Upper lobe of left lung (tissue), 4 donors: ENCODE data around the gene GPN1.

Source experiments
- CTCF ChIP-seq, 6 experiments: fragments of 450-650 bp in 4 of 6; fragments of 200-600 bp in 2 of 6; sonication (generic) in 2 of 6; IDR thresholded peaks; one replicate each; pipeline ENCODE4 v1.5.1; 2016 to 2019; ENCODE audit warnings: antibody characterized with exemption in 6 of 6
- POLR2A ChIP-seq, 4 donors: fragments of 450-650 bp; IDR thresholded peaks; one replicate each; pipeline ENCODE4 v1.5.1; 2016 to 2017; ENCODE audit warnings: antibody characterized with exemption in 4 of 4, mild to moderate bottlenecking in 2 of 4
- POLR2AphosphoS5 ChIP-seq, 2 donors: sonication (generic); formaldehyde crosslinking; IDR thresholded peaks; one replicate each; pipeline ENCODE4 v1.5.1; 2017; ENCODE audit warnings: antibody characterized with exemption in 2 of 2

- TF ChIP-seq CTCF (IDR thresholded peaks at IDR 0.05) (no peak), POLR2AphosphoS5 (IDR thresholded peaks at IDR 0.05) (no peak), POLR2A (IDR thresholded peaks at IDR 0.05) (no peak)
Measured at GRCh38 chr2:27584597-27584996, 44.3 kb upstream of the GPN1 start.
